HCT116 (cell line): ENCODE data around the gene ELOF1. TPM values are rescaled to one million over a fixed set of nuclear protein-coding genes. Genes with fewer than 3 reads are reported as not detected.

Experiments
- ATAC-seq: fragments of 200-7000 bp; cut with Tn5 transposase; 2 replicates; pipeline ENCODE4 v1.9.1; 2020; ENCODE audit warnings: mild to moderate bottlenecking, moderate library complexity
- BruUV-seq: library from RNA; stranded (reverse); fragments of 400-500 nt; replicated peaks from 2 replicates; lab custom pipeline; 2021; lab: Mats Ljungman, UMichigan
- CTCF ChIA-PET: fragments of 300-600 bp; sonication (Branson Sonifier 250); formaldehyde crosslinking; loops from one replicate; lab custom pipeline; 2021; ENCODE audit warnings: antibody characterized with exemption; lab: Charles Lee
- POLR2A ChIA-PET: fragments of 300-600, 350-600 bp; sonication (Branson Sonifier 250); formaldehyde crosslinking; loops from one replicate; lab custom pipeline; 2021; ENCODE audit warnings: antibody characterized with exemption; lab: Charles Lee
- RAD21 ChIA-PET, 2 experiments: fragments of 300-600 bp; sonication (Branson Sonifier 250); formaldehyde crosslinking; loops; one replicate each; lab custom pipeline; 2023; ENCODE audit warnings: low total read pairs in 2 of 2; ENCODE audit not compliant: uncharacterized antibody in 2 of 2, unreplicated experiment in 2 of 2, low non-redundant PET in 1 of 2; lab: Charles Lee
- DNase-seq: peaks from one replicate; pipeline ENCODE4 v3.0.0-alpha.2; 2010; ENCODE audit warnings: low read depth, low spot score
- H2AFZ ChIP-seq: fragments of 200-600 bp; shearing (Covaris generic), sonication (generic); 2 replicates; pipeline ENCODE4 v1.6.1; 2017; ENCODE audit warnings: low read depth, mixed run types, mixed read lengths, antibody characterized with exemption, low read length; ENCODE audit not compliant: poor library complexity, severe bottlenecking
- H3K27ac ChIP-seq: 2 replicates; pipeline ENCODE4 v1.5.1; 2012; ENCODE audit warnings: low read depth, low read length
- H3K27me3 ChIP-seq: fragments of 200-600 bp; sonication (generic); 2 replicates; pipeline ENCODE4 v1.6.1; 2016; ENCODE audit warnings: mixed run types, low read length, mixed read lengths; ENCODE audit not compliant: insufficient read depth
- H3K36me3 ChIP-seq, 2 experiments: fragments of 200-500 bp in 1 of 2; fragments of 200-600 bp in 1 of 2; sonication (Bioruptor generic) in 1 of 2; sonication (generic) in 1 of 2; 2 replicates each; pipeline versions ENCODE4 v1.5.1 to v1.6.1; 2014 to 2016; ENCODE audit warnings: low read length in 2 of 2, inconsistent platforms in 1 of 2, mixed read lengths in 1 of 2, mixed run types in 1 of 2; ENCODE audit not compliant: insufficient read depth in 2 of 2, control insufficient read depth in 1 of 2
- H3K4me1 ChIP-seq, 2 experiments: fragments of 200-600 bp in 1 of 2; sonication (generic) in 1 of 2; 2 replicates each; pipeline versions ENCODE4 v1.5.1 to v1.6.1; 2012 to 2017; ENCODE audit warnings: low read length in 2 of 2, inconsistent platforms in 1 of 2, mild to moderate bottlenecking in 1 of 2, mixed read lengths in 1 of 2, mixed run types in 1 of 2, moderate library complexity in 1 of 2; ENCODE audit not compliant: insufficient read depth in 2 of 2, control insufficient read depth in 1 of 2
- H3K4me2 ChIP-seq: fragments of 200-600 bp; sonication (generic); 2 replicates; pipeline ENCODE4 v1.6.1; 2017; ENCODE audit warnings: mixed run types, low read length, mixed read lengths
- H3K4me3 ChIP-seq, 2 experiments: fragments of 200-600 bp in 1 of 2; sonication (generic) in 1 of 2; replicated peaks in 1 of 2; 2 replicates each; pipeline ENCODE4 v1.5.1; 2011 to 2016; ENCODE audit warnings: low read length in 2 of 2, control low read depth in 1 of 2, low read depth in 1 of 2, mild to moderate bottlenecking in 1 of 2, mixed read lengths in 1 of 2, mixed run types in 1 of 2
- H3K79me2 ChIP-seq: fragments of 200-600 bp; sonication (generic); 2 replicates; pipeline ENCODE4 v1.6.1; 2017; ENCODE audit warnings: mild to moderate bottlenecking, mixed run types, low read length, moderate library complexity, mixed read lengths; ENCODE audit not compliant: insufficient read depth
- H3K9ac ChIP-seq: fragments of 200-600 bp; sonication (generic); 2 replicates; pipeline ENCODE4 v1.6.1; 2016; ENCODE audit warnings: low read length, mixed read lengths
- H3K9me2 ChIP-seq: fragments of 200-600 bp; sonication (generic), shearing (Covaris generic); 2 replicates; pipeline ENCODE4 v1.6.1; 2017; ENCODE audit warnings: mixed run types, mild to moderate bottlenecking, moderate library complexity; ENCODE audit not compliant: insufficient read depth
- H3K9me3 ChIP-seq, 2 experiments: fragments of 200-500 bp in 1 of 2; fragments of 200-600 bp in 1 of 2; sonication (Bioruptor generic) in 1 of 2; sonication (generic) in 1 of 2; 2 replicates each; pipeline ENCODE4 v1.6.1; 2014 to 2017; ENCODE audit warnings: low read length in 2 of 2, mixed read lengths in 2 of 2, inconsistent platforms in 1 of 2, low read depth in 1 of 2, mild to moderate bottlenecking in 1 of 2, mixed run types in 1 of 2, moderate library complexity in 1 of 2; ENCODE audit not compliant: control insufficient read depth in 1 of 2, insufficient read depth in 1 of 2
- H4K20me1 ChIP-seq: fragments of 200-600 bp; sonication (generic), shearing (Covaris generic); 2 replicates; pipeline ENCODE4 v1.6.1; 2017; ENCODE audit warnings: mixed run types, mild to moderate bottlenecking, moderate library complexity; ENCODE audit not compliant: insufficient read depth
- ATF3 ChIP-seq: IDR thresholded peaks from 2 replicates; pipeline ENCODE4 v1.6.1; 2012
- CBX3 ChIP-seq: IDR thresholded peaks from 2 replicates; pipeline ENCODE4 v1.6.1; 2012; ENCODE audit warnings: low read depth
- CEBPB ChIP-seq: IDR thresholded peaks from 2 replicates; pipeline ENCODE4 v1.6.1; 2012; ENCODE audit warnings: low read depth
- CTCF ChIP-seq, 3 experiments: fragments of 200-600 bp in 1 of 3; sonication (generic) in 1 of 3; IDR thresholded peaks in 2 of 3; conservative IDR thresholded peaks in 1 of 3; 2 replicates each; pipeline ENCODE4 v1.5.1; 2012 to 2017; ENCODE audit warnings: low read depth in 2 of 3, low read length in 2 of 3, antibody characterized with exemption in 1 of 3, borderline replicate concordance in 1 of 3, control low read depth in 1 of 3, mild to moderate bottlenecking in 1 of 3, mixed read lengths in 1 of 3, mixed run types in 1 of 3, moderate library complexity in 1 of 3; ENCODE audit not compliant: insufficient read depth in 1 of 3
- ELF1 ChIP-seq: IDR thresholded peaks from 2 replicates; pipeline ENCODE4 v1.6.1; 2012; ENCODE audit warnings: low read depth, borderline replicate concordance
- EZH2 ChIP-seq: fragments of 200-600 bp; sonication (generic); IDR thresholded peaks from 2 replicates; pipeline ENCODE4 v1.6.1; 2017; ENCODE audit warnings: antibody characterized with exemption, mixed run types
- EZH2phosphoT487 ChIP-seq: fragments of 200-600 bp; IDR thresholded peaks from 2 replicates; pipeline ENCODE4 v1.6.1; 2018; ENCODE audit warnings: antibody characterized with exemption, borderline replicate concordance
- FOSL1 ChIP-seq: IDR thresholded peaks from 2 replicates; pipeline ENCODE4 v1.6.1; 2012; ENCODE audit warnings: low read depth
- JUND ChIP-seq: IDR thresholded peaks from 2 replicates; pipeline ENCODE4 v1.6.1; 2012
- POLR2A ChIP-seq: IDR thresholded peaks from 2 replicates; pipeline ENCODE4 v1.7.0; 2011; ENCODE audit warnings: borderline replicate concordance; ENCODE audit not compliant: insufficient read depth, insufficient read length; ENCODE audit errors: extremely low read depth
- POLR2AphosphoS5 ChIP-seq: IDR thresholded peaks from 2 replicates; pipeline ENCODE4 v1.6.1; 2011; ENCODE audit warnings: mild to moderate bottlenecking, low read depth, low read length, moderate library complexity
- RAD21 ChIP-seq: IDR thresholded peaks from 2 replicates; pipeline ENCODE4 v1.6.1; 2012; ENCODE audit warnings: low read depth, mild to moderate bottlenecking
- SIN3A ChIP-seq: IDR thresholded peaks from 2 replicates; pipeline ENCODE4 v1.6.1; 2012; ENCODE audit warnings: low read depth
- SP1 ChIP-seq: IDR thresholded peaks from 2 replicates; pipeline ENCODE4 v1.6.1; 2012; ENCODE audit warnings: low read depth
- SRF ChIP-seq: IDR thresholded peaks from 2 replicates; pipeline ENCODE4 v1.6.1; 2012; ENCODE audit warnings: low read depth
- TCF7L2 ChIP-seq: IDR thresholded peaks from 2 replicates; pipeline ENCODE4 v1.7.0; 2011; ENCODE audit warnings: borderline replicate concordance, inconsistent platforms; ENCODE audit not compliant: insufficient read depth, insufficient read length; ENCODE audit errors: extremely low read depth
- YY1 ChIP-seq: IDR thresholded peaks from 2 replicates; pipeline ENCODE4 v1.6.1; 2011; ENCODE audit warnings: low read length, low read depth, moderate library complexity, mild to moderate bottlenecking; ENCODE audit not compliant: insufficient replicate concordance; ENCODE audit errors: extremely low read depth
- ZBTB33 ChIP-seq: IDR thresholded peaks from 2 replicates; pipeline ENCODE4 v1.6.1; 2011; ENCODE audit warnings: mild to moderate bottlenecking, low read length, moderate library complexity; ENCODE audit not compliant: insufficient replicate concordance; ENCODE audit errors: extremely low read depth
- ZFX ChIP-seq: fragments of 450-650 bp; IDR thresholded peaks from 2 replicates; pipeline ENCODE4 v1.6.1; 2017
- ZNF274 ChIP-seq: fragments of 200-500 bp; sonication (Bioruptor generic); IDR thresholded peaks from 2 replicates; pipeline ENCODE4 v1.6.1; 2014; ENCODE audit warnings: mild to moderate bottlenecking, low read depth, low read length, inconsistent platforms
- intact Hi-C: fragments of 100-400 bp; cut with micrococcal nuclease; formaldehyde crosslinking; loops from 2 replicates; pipeline ENCODE4 v1.10.0; 2022
- total RNA-seq: library from RNA; stranded (reverse); gene quantifications from one replicate; pipeline ENCODE4 v1.2.1, GENCODE V29; 2021; ENCODE audit not compliant: unreplicated experiment
- TF ChIP-seq, protein P1 (sequence below): IDR thresholded peaks from 2 replicates; pipeline ENCODE4 v1.6.1; 2012

The ELOF1 gene
- total RNA-seq, 1 experiment from 2014 or later: 74.5 TPM

DNA sequence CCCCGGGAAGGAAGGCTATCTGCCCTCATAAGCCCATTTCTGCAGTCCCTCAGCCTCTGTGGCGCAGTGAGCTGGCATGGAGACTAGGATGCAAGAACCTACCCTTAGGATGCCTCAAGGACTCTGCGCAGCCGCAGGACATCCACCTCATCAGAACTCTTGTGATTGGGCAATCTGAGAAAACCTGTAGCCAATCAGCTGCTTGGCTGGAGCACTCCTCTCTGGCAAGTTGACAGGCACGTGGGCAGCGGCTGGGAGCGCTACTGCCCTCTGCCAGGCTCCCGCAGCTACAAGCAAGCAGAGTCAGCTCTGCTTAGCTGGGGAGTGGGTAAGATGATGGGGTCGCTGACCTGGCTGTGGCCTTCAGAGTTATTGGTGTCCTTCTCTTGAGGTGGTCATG lies 28.6 kb downstream of the ELOF1 start (continued):
- TF ChIP-seq, protein P1, sequence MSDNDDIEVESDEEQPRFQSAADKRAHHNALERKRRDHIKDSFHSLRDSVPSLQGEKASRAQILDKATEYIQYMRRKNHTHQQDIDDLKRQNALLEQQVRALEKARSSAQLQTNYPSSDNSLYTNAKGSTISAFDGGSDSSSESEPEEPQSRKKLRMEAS: peak; percentile 98
- TF ChIP-seq POLR2A: no peak

DNA sequence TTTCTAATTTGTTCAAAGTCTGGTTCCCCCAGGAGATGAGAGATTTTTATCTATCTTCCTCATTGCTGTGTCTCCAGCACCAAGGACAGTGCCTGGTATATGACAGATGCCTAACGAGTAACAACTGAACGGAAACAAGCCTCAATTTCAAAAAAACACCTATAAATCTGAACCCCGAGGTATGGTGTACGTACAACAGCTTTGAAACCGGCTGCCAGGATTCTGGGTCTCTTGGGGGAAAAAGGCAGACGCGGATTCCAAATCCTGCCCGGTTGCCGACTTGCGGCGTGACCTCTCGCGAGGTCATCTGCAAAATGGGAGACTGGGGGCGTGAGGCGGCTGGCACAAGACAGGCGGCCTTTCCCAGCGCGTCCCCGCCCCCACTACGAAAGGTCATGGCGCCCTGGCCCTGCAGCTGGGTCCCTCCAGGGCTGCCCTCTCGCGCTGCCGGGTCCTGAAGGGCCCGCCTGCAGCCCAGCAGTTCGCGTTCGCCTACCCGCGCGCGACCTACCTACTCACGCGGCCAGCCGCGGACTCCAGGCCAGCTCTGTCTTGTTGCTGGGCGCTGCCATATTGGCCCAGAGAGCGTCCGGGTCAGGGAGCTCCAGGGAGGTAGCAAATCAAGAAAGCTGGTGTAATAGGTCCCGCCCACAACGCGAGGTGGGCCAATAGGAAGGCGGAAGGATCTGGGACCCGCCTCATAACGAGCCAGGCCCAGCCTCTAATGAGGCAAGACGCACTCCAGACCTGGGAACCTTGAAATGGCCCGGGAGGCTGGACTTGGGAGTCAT lies 30.3 kb downstream of the ELOF1 start, which contains the start of gene ECSIT:
Gene ECSIT, minus strand, starts transcription at position 584 of the 791 bp plus-strand sequence. CDS start 9,964 bp downstream, outside the sequence.
- Histone ChIP-seq H3K4me3 (peak within 1 kb of the TSS; percentile 64 to 94), H3K4me2 (peak within 1 kb of the TSS; percentile 91), H3K9ac (peak within 1 kb of the TSS; percentile 73), H3K9me3 (no peaks in the 10 kb centered on the region), H3K4me1 (peaks cover 25 to 39% of the 10 kb centered on the region in 2 experiments), H3K36me3 (no peaks in the 10 kb centered on the region), H4K20me1 (no peaks in the 10 kb centered on the region), H3K27me3 (no peaks in the 10 kb centered on the region), H3K27ac (peak within 1 kb of the TSS; percentile 90), H2AFZ (no peak within 1 kb of the TSS), H3K79me2 (peaks cover 21% of the 10 kb centered on the region), H3K9me2 (no peaks in the 10 kb centered on the region)
- BruUV-seq: TSS peak; percentile 79
- DNase-seq (peak; percentile 97), ATAC-seq (peak; percentile 92)
- intact Hi-C loops: loop anchor here (2.0 kb wide), 1 partner anchor 24 kb away; the partner anchor contains the start of gene ZNF653
- RAD21 ChIA-PET: no interaction called here
- POLR2A ChIA-PET: interaction anchor here (0.5 to 1.3 kb wide), 6 partner anchors 8 to 1432 kb away, joined by 3 to 5 read pairs (median 3); partner anchors contain the start of genes ELOF1 and SWSAP1
- CTCF ChIA-PET: interaction anchor here (1.0 to 1.9 kb wide), 3 partner anchors 30 to 147 kb away, joined by 3 to 5 read pairs (median 3); partner anchors contain the start of gene ELOF1
- TF ChIP-seq YY1 (peak; percentile 97), ZNF274 (no peak), CTCF (IDR thresholded peaks at IDR 0.05 in 2 of 3, conservative IDR thresholded peaks at IDR 0.05 in 1 of 3; ENCODE audit: borderline replicate concordance in 1 of 3, insufficient read depth in 1 of 3, low read depth in 2 of 3, low read length in 2 of 3) (no peak), EZH2phosphoT487 (no peak), RAD21 (no peak), ATF3 (no peak), JUND (no peak), TCF7L2 (no peak), SRF (no peak), POLR2AphosphoS5 (no peak), CBX3 (no peak; the same call in 1 of the 2 replicates), ELF1 (no peak), SIN3A (peak; percentile 86), ZFX (peak; percentile 70; the same call in 1 of the 2 replicates), CEBPB (no peak), SP1 (peak; percentile 86), FOSL1 (no peak), ZBTB33 (peak; percentile 60), POLR2A (peak; percentile 27), EZH2 (no peak)
